Coronary artery (tissue), 2 donors: ENCODE results near the gene CMIP.
A peak's percentile ranks its signal among the peaks of the same experiment; 100 is the strongest.

Experiments used
- DNase-seq: peaks from one replicate; pipeline ENCODE4 v3.0.0-alpha.2; 2017; ENCODE audit warnings: low spot score
- H3K27ac ChIP-seq, 2 donors: fragments of 200-600 bp; sonication (generic); one replicate each; pipeline ENCODE4 v1.5.1; 2016 to 2019
- H3K4me3 ChIP-seq: fragments of 200-600 bp; sonication (generic); 2 replicates; pipeline ENCODE4 v1.5.1; 2016; ENCODE audit warnings: mild to moderate bottlenecking, moderate library complexity
- TF ChIP-seq, protein P1 (sequence below): fragments of 200-600 bp; sonication (generic); IDR thresholded peaks from one replicate; pipeline ENCODE4 v1.5.1; 2019; ENCODE audit warnings: antibody characterized with exemption

CMIP gene

DNA sequence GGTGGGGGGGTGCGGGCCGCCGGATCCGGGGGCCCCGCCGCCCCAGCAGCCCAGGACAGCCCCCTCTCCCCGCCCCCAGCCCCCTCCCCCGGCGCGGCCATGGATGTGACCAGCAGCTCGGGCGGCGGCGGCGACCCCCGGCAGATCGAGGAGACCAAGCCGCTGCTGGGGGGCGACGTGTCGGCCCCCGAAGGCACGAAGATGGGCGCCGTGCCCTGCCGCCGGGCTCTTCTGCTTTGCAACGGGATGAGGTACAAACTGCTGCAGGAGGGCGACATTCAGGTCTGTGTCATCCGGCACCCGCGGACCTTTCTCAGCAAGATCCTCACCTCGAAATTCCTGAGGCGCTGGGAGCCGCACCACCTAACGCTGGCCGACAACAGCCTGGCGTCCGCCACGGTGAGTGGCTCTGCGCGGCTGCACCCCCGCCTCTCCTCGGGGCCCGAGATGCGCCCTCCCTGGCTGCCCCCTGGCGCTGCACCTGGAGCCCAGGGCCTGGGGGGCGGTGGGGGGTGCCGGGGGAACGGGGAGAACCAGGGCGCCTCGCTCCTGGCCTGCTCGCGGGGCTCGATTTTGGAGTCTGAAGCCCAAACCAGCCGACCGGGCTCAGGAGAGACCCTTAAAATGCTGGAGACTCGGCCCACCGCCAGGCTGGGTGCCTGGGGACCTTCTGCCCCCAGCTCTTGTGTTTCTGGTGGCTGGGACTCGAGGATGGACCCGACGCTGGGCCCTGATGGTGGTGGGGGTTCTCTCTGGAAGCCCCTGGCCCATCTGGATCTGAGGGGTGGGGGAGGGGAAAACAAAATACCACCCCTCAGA lies 744 bp downstream of the CMIP start:
- peak overlapping the region; percentile 94 for H3K4me3 ChIP-seq
- H3K27ac ChIP-seq, result peak overlapping the region; percentile 34 to 84
- no peak for DNase-seq
- TF ChIP-seq, protein P1, sequence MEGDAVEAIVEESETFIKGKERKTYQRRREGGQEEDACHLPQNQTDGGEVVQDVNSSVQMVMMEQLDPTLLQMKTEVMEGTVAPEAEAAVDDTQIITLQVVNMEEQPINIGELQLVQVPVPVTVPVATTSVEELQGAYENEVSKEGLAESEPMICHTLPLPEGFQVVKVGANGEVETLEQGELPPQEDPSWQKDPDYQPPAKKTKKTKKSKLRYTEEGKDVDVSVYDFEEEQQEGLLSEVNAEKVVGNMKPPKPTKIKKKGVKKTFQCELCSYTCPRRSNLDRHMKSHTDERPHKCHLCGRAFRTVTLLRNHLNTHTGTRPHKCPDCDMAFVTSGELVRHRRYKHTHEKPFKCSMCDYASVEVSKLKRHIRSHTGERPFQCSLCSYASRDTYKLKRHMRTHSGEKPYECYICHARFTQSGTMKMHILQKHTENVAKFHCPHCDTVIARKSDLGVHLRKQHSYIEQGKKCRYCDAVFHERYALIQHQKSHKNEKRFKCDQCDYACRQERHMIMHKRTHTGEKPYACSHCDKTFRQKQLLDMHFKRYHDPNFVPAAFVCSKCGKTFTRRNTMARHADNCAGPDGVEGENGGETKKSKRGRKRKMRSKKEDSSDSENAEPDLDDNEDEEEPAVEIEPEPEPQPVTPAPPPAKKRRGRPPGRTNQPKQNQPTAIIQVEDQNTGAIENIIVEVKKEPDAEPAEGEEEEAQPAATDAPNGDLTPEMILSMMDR, result no peak

DNA sequence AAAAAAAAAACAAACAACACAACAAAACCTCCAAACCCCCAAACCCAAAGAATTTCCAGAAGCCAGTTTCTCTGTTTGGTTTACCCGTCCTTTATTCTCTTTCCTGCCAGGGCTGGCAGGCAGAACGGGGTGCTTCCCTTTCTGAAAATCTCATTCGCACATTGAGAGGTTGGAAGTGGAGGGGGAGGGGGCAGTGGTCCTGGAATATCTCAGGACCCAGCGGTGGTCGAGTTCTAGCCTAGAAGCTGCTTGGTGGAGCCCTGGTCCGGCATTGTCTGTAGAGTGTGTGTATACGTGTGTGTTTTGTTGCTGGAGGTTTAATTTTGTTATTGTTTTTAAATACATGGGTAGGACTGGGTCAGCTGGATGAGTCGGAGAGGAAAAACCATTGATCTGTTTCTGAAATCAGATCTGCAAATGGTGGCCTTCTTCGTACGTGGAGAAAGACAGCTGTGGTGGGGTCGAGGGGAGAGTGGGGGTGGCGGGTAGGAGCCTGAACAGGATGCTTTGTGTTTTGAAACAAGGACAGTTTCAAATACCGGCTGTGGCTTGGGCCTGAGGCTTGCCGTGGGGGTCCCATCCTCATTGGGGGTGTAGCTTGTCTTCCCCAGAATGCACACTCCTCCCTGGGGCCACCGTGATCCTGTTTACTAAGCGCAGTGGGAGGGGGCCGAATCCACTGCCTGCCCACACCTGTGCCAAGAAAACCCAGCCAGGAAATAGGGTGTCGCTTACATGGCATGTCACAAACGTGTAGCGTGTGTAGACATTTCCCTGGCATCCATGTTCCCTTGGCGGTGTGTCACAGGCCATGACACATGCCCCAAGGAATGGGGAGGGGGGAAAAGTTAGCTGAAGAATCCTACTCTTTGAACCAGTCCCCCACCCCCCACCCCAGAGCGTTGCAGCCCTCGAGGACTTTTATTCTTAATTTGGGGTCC lies 1.6 kb downstream of the CMIP start:
- no peak for DNase-seq
- Histone ChIP-seq H3K27ac (peak overlapping the region; percentile 34 to 84), H3K4me3 (peak overlapping the region; percentile 94)
- TF ChIP-seq, protein P1, result no peak

DNA sequence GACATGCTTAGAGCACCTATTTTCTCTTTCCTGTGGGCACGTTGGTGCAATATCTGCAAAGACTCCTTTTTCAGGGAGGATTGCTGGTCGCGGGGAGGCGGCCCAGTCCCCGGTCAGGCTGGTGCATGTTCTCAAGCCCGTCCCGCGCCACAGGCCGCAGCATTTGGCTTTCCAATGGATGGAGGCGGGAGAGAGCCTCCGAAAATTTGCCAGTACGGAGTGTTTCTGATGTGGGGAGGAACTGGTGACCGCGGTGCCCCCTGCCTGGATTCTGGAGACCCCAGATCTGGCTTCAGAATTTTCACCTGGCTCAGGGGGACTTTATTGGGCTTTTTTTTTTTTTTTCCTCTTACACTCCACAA lies 2.3 kb downstream of the CMIP start:
- Histone ChIP-seq H3K4me3 (peak overlapping the region; percentile 94), H3K27ac (peak overlapping the region in 1 of 2 donors; percentile 84)

DNA sequence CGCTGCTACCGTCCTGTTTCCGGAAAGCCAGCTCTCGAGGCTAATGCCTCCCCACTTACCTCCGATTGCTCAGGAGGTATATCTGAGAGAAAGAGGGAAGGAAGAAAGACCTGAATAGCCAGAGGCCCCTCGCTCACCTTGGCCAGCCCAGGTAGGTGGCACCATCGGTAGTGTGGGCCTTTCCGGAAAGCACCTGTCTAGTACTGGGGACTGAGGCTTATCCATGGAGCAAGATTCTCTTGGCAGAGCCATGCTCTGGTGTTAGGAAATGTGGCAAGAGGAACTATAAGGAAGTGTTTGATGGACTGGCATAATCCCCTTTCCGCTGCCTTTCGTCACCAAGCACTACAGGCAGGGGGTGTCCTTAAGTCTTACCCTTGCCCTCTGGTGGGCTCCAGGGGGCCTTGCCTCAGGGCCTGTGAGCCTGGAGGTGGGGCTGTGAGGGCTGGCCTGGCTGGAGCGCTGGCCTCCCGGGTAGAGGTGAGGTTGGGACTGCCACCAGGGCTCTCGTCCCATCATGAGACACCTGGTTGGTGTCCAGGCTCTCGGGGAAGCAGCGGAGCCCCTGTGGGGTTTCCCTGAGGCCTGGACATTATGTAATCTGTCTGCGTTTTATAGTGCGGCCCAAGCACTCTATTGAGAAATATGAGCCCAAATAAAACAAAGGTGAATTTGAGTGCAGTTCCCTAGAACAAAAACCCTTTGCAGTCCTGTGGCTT lies 2.9 kb downstream of the CMIP start:
- peak overlapping the region; percentile 94 for H3K4me3 ChIP-seq
- TF ChIP-seq, protein P1, result no peak
- no peak for DNase-seq
- H3K27ac ChIP-seq, result peak overlapping the region; percentile 20 to 59

More for the DNA sequence above, 2.3 kb downstream of the CMIP start:
- TF ChIP-seq, protein P1, result no peak
- DNase-seq, result no peak

DNA sequence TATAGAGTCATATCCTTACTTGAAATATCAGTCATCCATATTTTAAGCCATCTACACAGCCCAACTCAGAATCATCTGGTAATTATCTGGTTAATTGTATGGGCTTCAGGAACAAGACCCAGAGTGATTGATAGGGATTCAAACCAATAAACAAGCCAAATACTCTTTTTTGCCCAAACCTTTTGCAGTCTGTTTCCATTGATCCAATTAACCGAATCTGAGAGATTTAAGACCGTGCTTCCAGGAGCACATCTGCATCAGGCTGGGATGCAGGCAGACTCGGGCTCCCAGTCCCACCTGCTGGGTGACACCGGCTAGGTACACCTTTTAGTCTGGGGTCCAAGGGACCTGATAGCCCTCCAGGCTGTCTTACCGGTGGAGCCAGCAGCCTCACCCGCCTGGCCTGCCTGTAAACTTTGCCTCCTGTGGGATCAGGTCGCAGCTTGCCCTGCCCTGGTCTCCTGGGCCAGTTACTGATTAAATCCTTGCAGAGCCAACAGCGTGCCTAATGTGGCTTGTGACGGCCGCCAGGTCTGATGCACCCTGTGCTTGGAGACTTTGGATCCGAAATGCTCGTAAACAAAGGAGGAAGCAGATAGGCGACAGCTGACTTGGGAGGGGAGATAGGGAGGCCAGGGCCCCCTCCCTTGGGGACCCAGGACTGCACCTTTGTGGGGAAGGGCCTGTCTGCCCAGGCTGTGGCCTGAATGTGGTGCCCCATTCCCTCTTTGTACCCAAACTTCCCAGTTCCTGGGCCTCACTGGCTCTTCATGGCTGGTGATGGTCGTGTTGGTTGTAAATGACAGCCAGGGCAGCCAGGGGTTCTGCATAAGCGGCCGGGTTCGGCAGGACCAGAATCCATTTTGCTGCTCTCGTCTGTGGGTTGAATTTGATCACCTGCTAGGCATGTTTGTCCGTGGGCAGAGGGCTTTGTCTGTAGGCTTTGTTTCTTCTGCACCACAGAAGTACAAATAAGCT lies 3.8 kb downstream of the CMIP start:
- no peak overlapping the region for H3K4me3 ChIP-seq
- TF ChIP-seq, protein P1, result no peak
- H3K27ac ChIP-seq, result peak overlapping the region in 1 of 2 donors; percentile 9
- no peak for DNase-seq

DNA sequence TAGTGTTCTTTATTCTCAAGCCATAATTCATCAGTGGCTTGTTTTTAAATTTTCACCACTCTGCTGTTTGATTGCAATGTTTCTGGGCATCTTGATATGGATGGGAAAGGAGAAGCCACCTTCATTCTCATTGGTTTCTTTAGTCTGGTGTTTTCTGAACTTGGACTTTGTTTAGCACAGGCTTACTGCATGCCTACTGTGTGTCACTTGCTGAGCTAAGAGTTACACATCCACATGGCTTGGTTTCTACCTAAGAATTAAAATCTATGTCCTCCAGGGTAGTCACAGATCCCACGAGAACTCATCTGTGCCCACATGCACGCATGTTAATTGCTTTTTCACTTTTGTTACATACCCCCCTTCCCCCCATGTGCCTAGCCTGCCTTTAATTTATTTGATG lies 4.6 kb downstream of the CMIP start:
- Histone ChIP-seq H3K27ac (no peak overlapping the region), H3K4me3 (no peak overlapping the region)
- no peak for DNase-seq
- TF ChIP-seq, protein P1, result no peak
